ENCODE results near the gene RNF220.

Gene RNF220

DNA sequence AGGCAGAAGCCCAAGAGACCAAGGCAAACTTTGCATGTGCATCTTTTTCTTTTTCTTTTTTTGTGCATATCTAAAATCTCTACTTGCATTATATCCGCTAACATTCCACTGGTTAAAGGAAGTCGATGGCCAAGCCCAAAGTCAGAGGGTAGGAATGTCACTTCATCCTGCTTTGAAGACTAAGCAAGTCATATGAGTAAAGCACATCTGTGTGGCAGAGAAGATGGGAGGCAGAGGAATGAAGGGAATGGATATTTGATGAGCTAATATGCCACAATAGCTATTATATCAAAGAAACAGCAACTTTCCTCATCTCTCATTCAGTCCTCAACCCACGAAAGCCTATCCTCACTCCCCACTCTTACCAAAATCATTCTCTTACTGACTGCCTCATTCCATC is 59.3 kb downstream of the RNF220 start:
- no peaks in the 10 kb centered on the region for H3K79me2 ChIP-seq (ENCODE audit: insufficient read depth, low read length)
- 0 out of 2 replicates have a peak, but pooled peaks cover 6% of the 10 kb centered on the region for H3K27me3 ChIP-seq (ENCODE audit: insufficient read depth, low read length)
- H3K4me3 ChIP-seq (ENCODE audit: low read depth, low read length, poor library complexity, severe bottlenecking), result no peak overlapping the region
- no peak overlapping the region for H3K9ac ChIP-seq (ENCODE audit: low read length)
- no peak overlapping the region for H2AFZ ChIP-seq (ENCODE audit: low read length)
- H3K27ac ChIP-seq (ENCODE audit: low read depth, low read length, poor library complexity, severe bottlenecking), result no peak overlapping the region
- no peaks in the 10 kb centered on the region for H3K9me2 ChIP-seq (ENCODE audit: low read depth, low read length)
- no peaks in the 10 kb centered on the region for H3K9me3 ChIP-seq (ENCODE audit: low read length)
- no peaks in the 10 kb centered on the region for H3F3A ChIP-seq (ENCODE audit: insufficient read depth, low read length)
- TF ChIP-seq EZH2 (IDR thresholded peaks at IDR 0.05; ENCODE audit: borderline replicate concordance, low read length), result no peak
- TF ChIP-seq, protein P1, sequence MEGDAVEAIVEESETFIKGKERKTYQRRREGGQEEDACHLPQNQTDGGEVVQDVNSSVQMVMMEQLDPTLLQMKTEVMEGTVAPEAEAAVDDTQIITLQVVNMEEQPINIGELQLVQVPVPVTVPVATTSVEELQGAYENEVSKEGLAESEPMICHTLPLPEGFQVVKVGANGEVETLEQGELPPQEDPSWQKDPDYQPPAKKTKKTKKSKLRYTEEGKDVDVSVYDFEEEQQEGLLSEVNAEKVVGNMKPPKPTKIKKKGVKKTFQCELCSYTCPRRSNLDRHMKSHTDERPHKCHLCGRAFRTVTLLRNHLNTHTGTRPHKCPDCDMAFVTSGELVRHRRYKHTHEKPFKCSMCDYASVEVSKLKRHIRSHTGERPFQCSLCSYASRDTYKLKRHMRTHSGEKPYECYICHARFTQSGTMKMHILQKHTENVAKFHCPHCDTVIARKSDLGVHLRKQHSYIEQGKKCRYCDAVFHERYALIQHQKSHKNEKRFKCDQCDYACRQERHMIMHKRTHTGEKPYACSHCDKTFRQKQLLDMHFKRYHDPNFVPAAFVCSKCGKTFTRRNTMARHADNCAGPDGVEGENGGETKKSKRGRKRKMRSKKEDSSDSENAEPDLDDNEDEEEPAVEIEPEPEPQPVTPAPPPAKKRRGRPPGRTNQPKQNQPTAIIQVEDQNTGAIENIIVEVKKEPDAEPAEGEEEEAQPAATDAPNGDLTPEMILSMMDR (IDR thresholded peaks at IDR 0.05; ENCODE audit: low read length), result no peak
- no peaks in the 10 kb centered on the region for H3K4me1 ChIP-seq (ENCODE audit: insufficient read depth, low read length, severe bottlenecking)
- H3K36me3 ChIP-seq (ENCODE audit: insufficient read depth, low read length), result no peaks in the 10 kb centered on the region
- no peak overlapping the region for H3K4me2 ChIP-seq (ENCODE audit: low read length)
- H4K20me1 ChIP-seq (ENCODE audit: insufficient read depth, low read length), result no peaks in the 10 kb centered on the region

DNA sequence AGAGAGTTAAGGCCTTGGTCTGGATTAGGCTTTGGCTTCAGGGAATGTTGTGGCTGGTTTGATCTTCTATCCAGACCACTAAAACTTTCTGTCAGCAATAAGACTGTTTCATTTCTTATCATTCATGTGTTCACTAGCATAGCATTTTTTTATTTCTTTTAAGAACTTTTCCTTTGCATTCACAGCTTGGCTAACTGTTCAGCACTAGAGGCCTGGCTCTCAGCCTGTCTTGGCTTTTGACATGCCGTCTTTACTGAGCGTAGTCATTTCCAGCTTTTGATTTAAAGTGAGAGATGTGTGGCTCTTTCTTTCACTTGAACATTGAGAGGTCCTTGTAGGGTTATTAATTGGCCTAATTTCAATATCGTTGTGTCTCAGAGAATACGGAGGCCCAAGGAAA is 62.5 kb downstream of the RNF220 start:
- no peaks in the 10 kb centered on the region for H3F3A ChIP-seq (ENCODE audit: insufficient read depth, low read length)
- no peaks in the 10 kb centered on the region for H4K20me1 ChIP-seq (ENCODE audit: insufficient read depth, low read length)
- H3K9me3 ChIP-seq (ENCODE audit: low read length), result peaks cover 4% of the 10 kb centered on the region
- no peak overlapping the region for H2AFZ ChIP-seq (ENCODE audit: low read length)
- H3K79me2 ChIP-seq (ENCODE audit: insufficient read depth, low read length), result no peaks in the 10 kb centered on the region
- H3K36me3 ChIP-seq (ENCODE audit: insufficient read depth, low read length), result no peaks in the 10 kb centered on the region
- no peak overlapping the region for H3K27ac ChIP-seq (ENCODE audit: low read depth, low read length, poor library complexity, severe bottlenecking)
- H3K4me3 ChIP-seq (ENCODE audit: low read depth, low read length, poor library complexity, severe bottlenecking), result no peak overlapping the region
- 0 out of 2 replicates have a peak, but pooled peaks cover 6% of the 10 kb centered on the region for H3K27me3 ChIP-seq (ENCODE audit: insufficient read depth, low read length)
- H3K9me2 ChIP-seq (ENCODE audit: low read depth, low read length), result no peaks in the 10 kb centered on the region
- H3K4me1 ChIP-seq (ENCODE audit: insufficient read depth, low read length, severe bottlenecking), result no peaks in the 10 kb centered on the region
- no peak overlapping the region for H3K9ac ChIP-seq (ENCODE audit: low read length)
- no peak overlapping the region for H3K4me2 ChIP-seq (ENCODE audit: low read length)
- TF ChIP-seq EZH2 (IDR thresholded peaks at IDR 0.05; ENCODE audit: borderline replicate concordance, low read length), result no peak
- TF ChIP-seq, protein P1 (IDR thresholded peaks at IDR 0.05; ENCODE audit: low read length), result no peak

DNA sequence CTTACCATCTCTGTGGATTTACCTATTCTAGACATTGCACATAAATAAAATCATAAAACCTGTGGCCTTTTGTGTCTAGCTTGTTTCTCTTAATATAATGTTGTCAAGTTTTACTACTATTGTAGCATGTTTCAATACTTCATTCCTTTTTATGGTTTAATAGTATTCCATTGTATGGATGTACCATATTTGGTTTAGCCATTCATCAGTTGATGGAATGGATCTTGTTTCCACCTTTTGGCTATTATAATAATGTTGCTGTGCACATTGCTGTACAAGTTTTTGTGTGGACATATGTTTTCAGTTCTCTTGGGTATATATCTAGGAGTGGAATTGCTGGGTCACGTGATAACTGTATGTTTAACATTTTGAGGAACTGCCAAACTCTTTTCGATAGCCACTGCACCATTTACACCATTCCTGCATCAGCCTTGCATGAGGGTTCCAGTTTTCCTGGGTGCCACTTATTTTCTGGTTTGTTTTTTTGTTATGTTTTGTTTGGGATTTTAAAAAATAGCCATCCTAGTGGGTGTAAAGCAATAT is 66.9 kb downstream of the RNF220 start:
- Histone ChIP-seq H2AFZ (ENCODE audit: low read length) (no peak overlapping the region), H4K20me1 (ENCODE audit: insufficient read depth, low read length) (no peaks in the 10 kb centered on the region), H3K4me2 (ENCODE audit: low read length) (no peak overlapping the region), H3F3A (ENCODE audit: insufficient read depth, low read length) (no peaks in the 10 kb centered on the region), H3K9me3 (ENCODE audit: low read length) (peaks cover 4% of the 10 kb centered on the region), H3K9me2 (ENCODE audit: low read depth, low read length) (no peaks in the 10 kb centered on the region), H3K27ac (ENCODE audit: low read depth, low read length, poor library complexity, severe bottlenecking) (no peak overlapping the region), H3K4me1 (ENCODE audit: insufficient read depth, low read length, severe bottlenecking) (no peaks in the 10 kb centered on the region), H3K79me2 (ENCODE audit: insufficient read depth, low read length) (no peaks in the 10 kb centered on the region), H3K4me3 (ENCODE audit: low read depth, low read length, poor library complexity, severe bottlenecking) (no peak overlapping the region), H3K36me3 (ENCODE audit: insufficient read depth, low read length) (no peaks in the 10 kb centered on the region), H3K27me3 (ENCODE audit: insufficient read depth, low read length) (no peaks in the 10 kb centered on the region), H3K9ac (ENCODE audit: low read length) (no peak overlapping the region)
- TF ChIP-seq, protein P1 (IDR thresholded peaks at IDR 0.05; ENCODE audit: low read length), result no peak
- no peak for TF ChIP-seq EZH2 (IDR thresholded peaks at IDR 0.05; ENCODE audit: borderline replicate concordance, low read length)
